Rectal smooth muscle tissue (tissue), 1 donor: ENCODE data around the gene FIGNL2.

Source experiments
- H3K27ac ChIP-seq: one replicate; pipeline ENCODE4 v1.7.0; 2013; ENCODE audit warnings: low read depth, low read length, inconsistent platforms
- H3K27me3 ChIP-seq: one replicate; pipeline ENCODE4 v1.7.0; 2013; ENCODE audit warnings: low read length; ENCODE audit not compliant: control insufficient read depth, insufficient read depth
- H3K36me3 ChIP-seq: one replicate; pipeline ENCODE4 v1.7.0; 2013; ENCODE audit warnings: low read length; ENCODE audit not compliant: control insufficient read depth, insufficient read depth
- H3K4me1 ChIP-seq: one replicate; pipeline ENCODE4 v1.7.0; 2013; ENCODE audit warnings: low read length; ENCODE audit not compliant: control insufficient read depth, insufficient read depth
- H3K4me3 ChIP-seq: one replicate; pipeline ENCODE4 v1.7.0; 2013; ENCODE audit warnings: low read length
- H3K9ac ChIP-seq: one replicate; pipeline ENCODE4 v1.7.0; 2013; ENCODE audit warnings: low read length

Gene FIGNL2

GRCh38 chr12:51848326-51848727 lies at the start of gene FIGNL2:
Gene FIGNL2, minus strand, starts transcription at chr12:51848718. Its CDS starts 26,305 bp downstream, at chr12:51822413.
- Histone ChIP-seq H3K4me3 (peak within 1 kb of the TSS; percentile 32), H3K27ac (no peak within 1 kb of the TSS), H3K4me1 (no peaks in the 10 kb centered on the region), H3K36me3 (no peaks in the 10 kb centered on the region), H3K27me3 (peaks cover 40% of the 10 kb centered on the region), H3K9ac (no peak within 1 kb of the TSS)

- Histone ChIP-seq H3K27me3 (no peaks in the 10 kb centered on the region), H3K36me3 (no peaks in the 10 kb centered on the region), H3K4me3 (no peak overlapping the region), H3K4me1 (no peaks in the 10 kb centered on the region), H3K9ac (no peak overlapping the region), H3K27ac (no peak overlapping the region)
Measured at GRCh38 chr12:51897181-51897580, 48.7 kb upstream of the FIGNL2 start.

- H3K4me1 ChIP-seq: no peaks in the 10 kb centered on the region
- H3K27me3 ChIP-seq: no peaks in the 10 kb centered on the region
- no peaks in the 10 kb centered on the region for H3K36me3 ChIP-seq
- H3K9ac ChIP-seq: no peak overlapping the region
- no peak overlapping the region for H3K27ac ChIP-seq
- H3K4me3 ChIP-seq: no peak overlapping the region
Measured at GRCh38 chr12:51896236-51896635, 47.7 kb upstream of the FIGNL2 start.

- Histone ChIP-seq H3K27ac (no peak overlapping the region), H3K4me3 (no peak overlapping the region)
Measured at GRCh38 chr12:51895378-51896135, 47.0 kb upstream of the FIGNL2 start.

GRCh38 chr12:51893786-51894185 lies 45.3 kb upstream of the FIGNL2 start:
- no peak overlapping the region for H3K27ac ChIP-seq
- H3K27me3 ChIP-seq: no peaks in the 10 kb centered on the region
- H3K9ac ChIP-seq: no peak overlapping the region
- H3K36me3 ChIP-seq: no peaks in the 10 kb centered on the region
- H3K4me3 ChIP-seq: no peak overlapping the region
- no peaks in the 10 kb centered on the region for H3K4me1 ChIP-seq

More at GRCh38 chr12:51895378-51896135, 47.0 kb upstream of the FIGNL2 start:
- Histone ChIP-seq H3K4me1 (no peaks in the 10 kb centered on the region), H3K27me3 (no peaks in the 10 kb centered on the region), H3K9ac (no peak overlapping the region), H3K36me3 (no peaks in the 10 kb centered on the region)

GRCh38 chr12:51891843-51892242 lies 43.3 kb upstream of the FIGNL2 start:
- H3K27ac ChIP-seq: no peak overlapping the region
- no peak overlapping the region for H3K4me3 ChIP-seq
- H3K4me1 ChIP-seq: no peaks in the 10 kb centered on the region
- H3K27me3 ChIP-seq: no peaks in the 10 kb centered on the region
- no peaks in the 10 kb centered on the region for H3K36me3 ChIP-seq
- no peak overlapping the region for H3K9ac ChIP-seq

- Histone ChIP-seq H3K36me3 (no peaks in the 10 kb centered on the region), H3K9ac (no peak overlapping the region), H3K27me3 (no peaks in the 10 kb centered on the region), H3K4me1 (no peaks in the 10 kb centered on the region), H3K4me3 (no peak overlapping the region), H3K27ac (no peak overlapping the region)
Measured at GRCh38 chr12:51890511-51891171, 42.1 kb upstream of the FIGNL2 start.

- Histone ChIP-seq H3K27me3 (no peaks in the 10 kb centered on the region), H3K4me3 (no peak overlapping the region), H3K27ac (no peak overlapping the region), H3K9ac (no peak overlapping the region), H3K4me1 (no peaks in the 10 kb centered on the region), H3K36me3 (no peaks in the 10 kb centered on the region)
Measured at GRCh38 chr12:51890133-51890464, 41.6 kb upstream of the FIGNL2 start.

GRCh38 chr12:51889216-51890132 lies 41.0 kb upstream of the FIGNL2 start:
- H3K9ac ChIP-seq: no peak overlapping the region
- no peaks in the 10 kb centered on the region for H3K4me1 ChIP-seq
- no peak overlapping the region for H3K4me3 ChIP-seq
- H3K27ac ChIP-seq: no peak overlapping the region
- no peaks in the 10 kb centered on the region for H3K36me3 ChIP-seq
- H3K27me3 ChIP-seq: no peaks in the 10 kb centered on the region

- no peak overlapping the region for H3K9ac ChIP-seq
- H3K4me3 ChIP-seq: no peak overlapping the region
- H3K36me3 ChIP-seq: no peaks in the 10 kb centered on the region
- no peaks in the 10 kb centered on the region for H3K27me3 ChIP-seq
- H3K27ac ChIP-seq: no peak overlapping the region
- no peaks in the 10 kb centered on the region for H3K4me1 ChIP-seq
Measured at GRCh38 chr12:51888316-51889215, 40.0 kb upstream of the FIGNL2 start.

GRCh38 chr12:51887476-51888315 lies 39.2 kb upstream of the FIGNL2 start, which contains the start of gene ANKRD33:
Gene ANKRD33, plus strand, starts transcription at chr12:51888103. Its CDS starts 84 bp downstream, at chr12:51888187.
- Histone ChIP-seq H3K4me3 (no peak within 1 kb of the TSS), H3K27ac (no peak within 1 kb of the TSS), H3K27me3 (no peaks in the 10 kb centered on the region), H3K4me1 (no peaks in the 10 kb centered on the region), H3K9ac (no peak within 1 kb of the TSS), H3K36me3 (no peaks in the 10 kb centered on the region)
